ENCODE measurements around the gene KNCN. TPM values are rescaled to one million over a fixed set of nuclear protein-coding genes. Genes with fewer than 3 reads are reported as not detected.

Gene KNCN
- total and polyA plus RNA-seq, 2 experiments from 2014 or later = not detected

GRCh38 chr1:46512135-46512791 lies 39.2 kb downstream of the KNCN start:
- Histone ChIP-seq H3K4me2 (no peak overlapping the region), H3K9me2 (ENCODE audit: insufficient read depth) (no peaks in the 10 kb centered on the region), H3K36me3 (ENCODE audit: insufficient read depth) (no peaks in the 10 kb centered on the region), H3K27ac (ENCODE audit: low read depth) (no peak overlapping the region), H3K79me2 (replicated peaks; ENCODE audit: insufficient read depth) (no peaks in the 10 kb centered on the region), H2AFZ (0 out of 2 replicates have a peak overlapping the region, but pooled peaks have one; percentile 18), H3K4me1 (ENCODE audit: insufficient read depth) (peaks cover 21% of the 10 kb centered on the region), H4K20me1 (replicated peaks; ENCODE audit: insufficient read depth) (no peaks in the 10 kb centered on the region), H3F3A (replicated peaks; ENCODE audit: low read depth) (no peaks in the 10 kb centered on the region), H3K4me3 (no peak overlapping the region), H3K27me3 (ENCODE audit: insufficient read depth) (peaks cover 37% of the 10 kb centered on the region)
- H3K27me3 Mint-ChIP-seq (ENCODE audit: insufficient read depth, low read depth, poor library complexity) = peaks cover 27% of the 10 kb centered on the region
- DNase-seq (ENCODE audit: low spot score) (no peak), ATAC-seq (no peak)
- H3K36me3 Mint-ChIP-seq (ENCODE audit: low read depth) = no peaks in the 10 kb centered on the region
- TF ChIP-seq EZH2phosphoT487 (IDR thresholded peaks at IDR 0.05; ENCODE audit: unreplicated experiment) (no peak), ZNF114 (CRISPR knock-in tag; IDR thresholded peaks at IDR 0.05) (no peak), POLR2AphosphoS5 (IDR thresholded peaks at IDR 0.05; ENCODE audit: low read depth) (no peak), JUNB (IDR thresholded peaks at IDR 0.05; ENCODE audit: unreplicated experiment) (no peak), REST (IDR thresholded peaks at IDR 0.05; ENCODE audit: unreplicated experiment) (no peak), ZNF331 (CRISPR knock-in tag; IDR thresholded peaks at IDR 0.05; ENCODE audit: low read depth) (no peak), NANOG (IDR thresholded peaks at IDR 0.05; ENCODE audit: borderline replicate concordance) (no peak), STAT1 (IDR thresholded peaks at IDR 0.05; ENCODE audit: unreplicated experiment) (no peak), CREB1 (CRISPR knock-in tag; IDR thresholded peaks at IDR 0.05; ENCODE audit: low read depth) (no peak), EZH2 (IDR thresholded peaks at IDR 0.05; ENCODE audit: low read depth, unreplicated experiment) (no peak), CTCF (conservative IDR thresholded peaks at IDR 0.05; ENCODE audit: low read depth in 2 of 2) (no peak)
- TF ChIP-seq, protein P1, sequence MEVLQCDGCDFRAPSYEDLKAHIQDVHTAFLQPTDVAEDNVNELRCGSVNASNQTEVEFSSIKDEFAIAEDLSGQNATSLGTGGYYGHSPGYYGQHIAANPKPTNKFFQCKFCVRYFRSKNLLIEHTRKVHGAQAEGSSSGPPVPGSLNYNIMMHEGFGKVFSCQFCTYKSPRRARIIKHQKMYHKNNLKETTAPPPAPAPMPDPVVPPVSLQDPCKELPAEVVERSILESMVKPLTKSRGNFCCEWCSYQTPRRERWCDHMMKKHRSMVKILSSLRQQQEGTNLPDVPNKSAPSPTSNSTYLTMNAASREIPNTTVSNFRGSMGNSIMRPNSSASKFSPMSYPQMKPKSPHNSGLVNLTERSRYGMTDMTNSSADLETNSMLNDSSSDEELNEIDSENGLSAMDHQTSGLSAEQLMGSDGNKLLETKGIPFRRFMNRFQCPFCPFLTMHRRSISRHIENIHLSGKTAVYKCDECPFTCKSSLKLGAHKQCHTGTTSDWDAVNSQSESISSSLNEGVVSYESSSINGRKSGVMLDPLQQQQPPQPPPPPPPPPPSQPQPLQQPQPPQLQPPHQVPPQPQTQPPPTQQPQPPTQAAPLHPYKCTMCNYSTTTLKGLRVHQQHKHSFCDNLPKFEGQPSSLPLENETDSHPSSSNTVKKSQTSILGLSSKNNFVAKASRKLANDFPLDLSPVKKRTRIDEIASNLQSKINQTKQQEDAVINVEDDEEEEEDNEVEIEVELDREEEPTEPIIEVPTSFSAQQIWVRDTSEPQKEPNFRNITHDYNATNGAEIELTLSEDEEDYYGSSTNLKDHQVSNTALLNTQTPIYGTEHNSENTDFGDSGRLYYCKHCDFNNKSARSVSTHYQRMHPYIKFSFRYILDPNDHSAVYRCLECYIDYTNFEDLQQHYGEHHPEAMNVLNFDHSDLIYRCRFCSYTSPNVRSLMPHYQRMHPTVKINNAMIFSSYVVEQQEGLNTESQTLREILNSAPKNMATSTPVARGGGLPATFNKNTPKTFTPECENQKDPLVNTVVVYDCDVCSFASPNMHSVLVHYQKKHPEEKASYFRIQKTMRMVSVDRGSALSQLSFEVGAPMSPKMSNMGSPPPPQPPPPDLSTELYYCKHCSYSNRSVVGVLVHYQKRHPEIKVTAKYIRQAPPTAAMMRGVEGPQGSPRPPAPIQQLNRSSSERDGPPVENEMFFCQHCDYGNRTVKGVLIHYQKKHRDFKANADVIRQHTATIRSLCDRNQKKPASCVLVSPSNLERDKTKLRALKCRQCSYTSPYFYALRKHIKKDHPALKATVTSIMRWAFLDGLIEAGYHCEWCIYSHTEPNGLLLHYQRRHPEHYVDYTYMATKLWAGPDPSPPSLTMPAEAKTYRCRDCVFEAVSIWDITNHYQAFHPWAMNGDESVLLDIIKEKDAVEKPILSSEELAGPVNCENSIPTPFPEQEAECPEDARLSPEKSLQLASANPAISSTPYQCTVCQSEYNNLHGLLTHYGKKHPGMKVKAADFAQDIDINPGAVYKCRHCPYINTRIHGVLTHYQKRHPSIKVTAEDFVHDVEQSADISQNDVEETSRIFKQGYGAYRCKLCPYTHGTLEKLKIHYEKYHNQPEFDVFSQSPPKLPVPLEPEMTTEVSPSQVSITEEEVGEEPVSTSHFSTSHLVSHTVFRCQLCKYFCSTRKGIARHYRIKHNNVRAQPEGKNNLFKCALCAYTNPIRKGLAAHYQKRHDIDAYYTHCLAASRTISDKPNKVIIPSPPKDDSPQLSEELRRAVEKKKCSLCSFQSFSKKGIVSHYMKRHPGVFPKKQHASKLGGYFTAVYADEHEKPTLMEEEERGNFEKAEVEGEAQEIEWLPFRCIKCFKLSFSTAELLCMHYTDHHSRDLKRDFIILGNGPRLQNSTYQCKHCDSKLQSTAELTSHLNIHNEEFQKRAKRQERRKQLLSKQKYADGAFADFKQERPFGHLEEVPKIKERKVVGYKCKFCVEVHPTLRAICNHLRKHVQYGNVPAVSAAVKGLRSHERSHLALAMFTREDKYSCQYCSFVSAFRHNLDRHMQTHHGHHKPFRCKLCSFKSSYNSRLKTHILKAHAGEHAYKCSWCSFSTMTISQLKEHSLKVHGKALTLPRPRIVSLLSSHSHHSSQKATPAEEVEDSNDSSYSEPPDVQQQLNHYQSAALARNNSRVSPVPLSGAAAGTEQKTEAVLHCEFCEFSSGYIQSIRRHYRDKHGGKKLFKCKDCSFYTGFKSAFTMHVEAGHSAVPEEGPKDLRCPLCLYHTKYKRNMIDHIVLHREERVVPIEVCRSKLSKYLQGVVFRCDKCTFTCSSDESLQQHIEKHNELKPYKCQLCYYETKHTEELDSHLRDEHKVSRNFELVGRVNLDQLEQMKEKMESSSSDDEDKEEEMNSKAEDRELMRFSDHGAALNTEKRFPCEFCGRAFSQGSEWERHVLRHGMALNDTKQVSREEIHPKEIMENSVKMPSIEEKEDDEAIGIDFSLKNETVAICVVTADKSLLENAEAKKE (CRISPR knock-in tag; IDR thresholded peaks at IDR 0.05) = no peak
- TF ChIP-seq, protein P2, sequence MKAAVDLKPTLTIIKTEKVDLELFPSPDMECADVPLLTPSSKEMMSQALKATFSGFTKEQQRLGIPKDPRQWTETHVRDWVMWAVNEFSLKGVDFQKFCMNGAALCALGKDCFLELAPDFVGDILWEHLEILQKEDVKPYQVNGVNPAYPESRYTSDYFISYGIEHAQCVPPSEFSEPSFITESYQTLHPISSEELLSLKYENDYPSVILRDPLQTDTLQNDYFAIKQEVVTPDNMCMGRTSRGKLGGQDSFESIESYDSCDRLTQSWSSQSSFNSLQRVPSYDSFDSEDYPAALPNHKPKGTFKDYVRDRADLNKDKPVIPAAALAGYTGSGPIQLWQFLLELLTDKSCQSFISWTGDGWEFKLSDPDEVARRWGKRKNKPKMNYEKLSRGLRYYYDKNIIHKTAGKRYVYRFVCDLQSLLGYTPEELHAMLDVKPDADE (IDR thresholded peaks at IDR 0.05) = no peak
- no peak overlapping the region; the same call in 1 of the 2 replicates for H3K27ac Mint-ChIP-seq
- peaks cover 34% of the 10 kb centered on the region for H3K4me1 Mint-ChIP-seq
- H3K9me3 Mint-ChIP-seq = no peaks in the 10 kb centered on the region
- H3K4me3 Mint-ChIP-seq = no peak overlapping the region
